HFFc6 (cell line): ENCODE results near the gene RAD51B. TPM values are rescaled to one million over a fixed set of nuclear protein-coding genes. Genes with fewer than 3 reads are reported as not detected.

ENCODE experiments used
- DNase-seq: peaks from one replicate; pipeline ENCODE4 v3.0.0-alpha.2; 2018
- H3K27ac Mint-ChIP-seq: 2 replicates; pipeline ENCODE4 v1.8.0; 2020; ENCODE audit warnings: mild to moderate bottlenecking, mixed read lengths
- H3K27me3 Mint-ChIP-seq: 2 replicates; pipeline ENCODE4 v1.8.0; 2021; ENCODE audit warnings: mild to moderate bottlenecking, moderate library complexity, mixed read lengths; ENCODE audit not compliant: insufficient read depth
- H3K36me3 Mint-ChIP-seq: 2 replicates; pipeline ENCODE4 v1.8.0; 2021; ENCODE audit warnings: low read depth, mixed read lengths
- H3K4me1 Mint-ChIP-seq: 2 replicates; pipeline ENCODE4 v1.8.0; 2020; ENCODE audit warnings: low read depth, mixed read lengths
- H3K4me3 Mint-ChIP-seq: 2 replicates; pipeline ENCODE4 v1.8.0; 2020; ENCODE audit warnings: mild to moderate bottlenecking, moderate library complexity, mixed read lengths
- H3K9me3 Mint-ChIP-seq: 2 replicates; pipeline ENCODE4 v1.8.0; 2020; ENCODE audit warnings: mild to moderate bottlenecking, mixed read lengths
- total RNA-seq, 6 experiments: library from RNA; stranded (reverse); fragmentation: NEBNext Ultra II Directional; extraction: Animal tissue kit (Norgen Biotek cat#: 25700); gene quantifications; 2 replicates in 1 of 6; 3 replicates in 5 of 6; pipeline ENCODE4 v1.2.3, GENCODE V29; 2021
- TF ChIP-seq, protein P1 (sequence below): fragments of 200-600 bp; sonication (generic); IDR thresholded peaks from 2 replicates; pipeline ENCODE4 v1.5.0; 2021; ENCODE audit warnings: antibody characterized with exemption, mild to moderate bottlenecking

RAD51B gene
- total RNA-seq, 6 experiments from 2014 or later: 7.1 to 12.4 (median 9.6) TPM

DNA sequence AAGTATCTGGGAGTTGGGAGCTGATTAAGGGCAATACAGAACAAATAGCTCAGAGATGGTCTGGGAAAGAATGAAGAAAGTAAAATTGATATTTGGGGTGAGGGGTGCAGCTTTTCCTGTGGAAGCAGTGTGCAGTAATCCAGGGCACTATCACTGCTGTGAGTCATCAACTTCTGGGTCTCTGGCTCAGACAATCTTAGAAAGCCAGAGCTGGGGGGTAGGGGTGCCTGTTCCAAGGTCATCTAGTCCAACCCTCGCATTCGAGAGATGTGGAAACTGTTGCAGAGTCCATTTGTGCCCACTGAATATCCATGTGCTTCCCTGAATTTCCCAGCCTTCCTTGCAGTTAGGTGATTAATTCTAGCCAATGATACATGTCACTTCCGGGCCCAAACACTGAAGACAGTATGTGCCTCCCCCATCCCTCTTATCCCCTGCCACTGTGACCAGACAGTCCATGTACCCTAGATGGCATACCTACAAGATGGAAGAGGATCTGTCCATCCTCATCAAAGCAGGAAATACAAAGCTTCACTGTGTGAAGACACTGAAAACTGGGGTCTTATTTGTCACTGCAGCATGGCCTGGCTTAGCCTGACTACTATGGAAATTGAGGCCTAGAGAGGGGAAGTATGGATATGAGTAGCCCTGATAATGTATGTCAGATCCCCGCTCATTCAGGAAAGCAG lies 921.4 kb downstream of the RAD51B start:
- Mint-ChIP-seq H3K27ac (no peak overlapping the region), H3K27me3 (peaks cover 9% of the 10 kb centered on the region), H3K9me3 (no peaks in the 10 kb centered on the region; the same call in 1 of the 2 replicates), H3K4me3 (no peak overlapping the region), H3K4me1 (peaks cover 14% of the 10 kb centered on the region), H3K36me3 (no peaks in the 10 kb centered on the region)
- TF ChIP-seq, protein P1, sequence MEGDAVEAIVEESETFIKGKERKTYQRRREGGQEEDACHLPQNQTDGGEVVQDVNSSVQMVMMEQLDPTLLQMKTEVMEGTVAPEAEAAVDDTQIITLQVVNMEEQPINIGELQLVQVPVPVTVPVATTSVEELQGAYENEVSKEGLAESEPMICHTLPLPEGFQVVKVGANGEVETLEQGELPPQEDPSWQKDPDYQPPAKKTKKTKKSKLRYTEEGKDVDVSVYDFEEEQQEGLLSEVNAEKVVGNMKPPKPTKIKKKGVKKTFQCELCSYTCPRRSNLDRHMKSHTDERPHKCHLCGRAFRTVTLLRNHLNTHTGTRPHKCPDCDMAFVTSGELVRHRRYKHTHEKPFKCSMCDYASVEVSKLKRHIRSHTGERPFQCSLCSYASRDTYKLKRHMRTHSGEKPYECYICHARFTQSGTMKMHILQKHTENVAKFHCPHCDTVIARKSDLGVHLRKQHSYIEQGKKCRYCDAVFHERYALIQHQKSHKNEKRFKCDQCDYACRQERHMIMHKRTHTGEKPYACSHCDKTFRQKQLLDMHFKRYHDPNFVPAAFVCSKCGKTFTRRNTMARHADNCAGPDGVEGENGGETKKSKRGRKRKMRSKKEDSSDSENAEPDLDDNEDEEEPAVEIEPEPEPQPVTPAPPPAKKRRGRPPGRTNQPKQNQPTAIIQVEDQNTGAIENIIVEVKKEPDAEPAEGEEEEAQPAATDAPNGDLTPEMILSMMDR: no peak
- no peak for DNase-seq

DNA sequence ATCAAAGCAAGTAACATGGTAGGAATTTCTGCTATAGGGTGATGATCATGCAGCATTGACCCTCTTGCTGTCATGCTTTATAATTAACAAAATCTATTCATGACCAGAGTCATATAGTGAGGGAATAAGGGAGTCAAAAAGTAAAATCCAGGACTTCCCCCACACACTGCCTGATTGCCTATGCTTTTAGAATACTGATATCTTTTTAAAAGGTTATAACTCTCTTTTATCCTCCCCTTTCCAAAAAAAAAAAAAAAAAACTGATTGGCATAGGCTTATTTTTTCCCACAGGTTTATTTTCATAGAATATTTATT lies 921.9 kb downstream of the RAD51B start:
- DNase-seq: no peak
- H3K27ac Mint-ChIP-seq: no peak overlapping the region
- H3K9me3 Mint-ChIP-seq: no peaks in the 10 kb centered on the region; the same call in 1 of the 2 replicates
- TF ChIP-seq, protein P1: no peak
- peaks cover 9% of the 10 kb centered on the region for H3K4me1 Mint-ChIP-seq
- no peak overlapping the region for H3K4me3 Mint-ChIP-seq
- no peaks in the 10 kb centered on the region for H3K36me3 Mint-ChIP-seq
- peaks cover 9% of the 10 kb centered on the region for H3K27me3 Mint-ChIP-seq

DNA sequence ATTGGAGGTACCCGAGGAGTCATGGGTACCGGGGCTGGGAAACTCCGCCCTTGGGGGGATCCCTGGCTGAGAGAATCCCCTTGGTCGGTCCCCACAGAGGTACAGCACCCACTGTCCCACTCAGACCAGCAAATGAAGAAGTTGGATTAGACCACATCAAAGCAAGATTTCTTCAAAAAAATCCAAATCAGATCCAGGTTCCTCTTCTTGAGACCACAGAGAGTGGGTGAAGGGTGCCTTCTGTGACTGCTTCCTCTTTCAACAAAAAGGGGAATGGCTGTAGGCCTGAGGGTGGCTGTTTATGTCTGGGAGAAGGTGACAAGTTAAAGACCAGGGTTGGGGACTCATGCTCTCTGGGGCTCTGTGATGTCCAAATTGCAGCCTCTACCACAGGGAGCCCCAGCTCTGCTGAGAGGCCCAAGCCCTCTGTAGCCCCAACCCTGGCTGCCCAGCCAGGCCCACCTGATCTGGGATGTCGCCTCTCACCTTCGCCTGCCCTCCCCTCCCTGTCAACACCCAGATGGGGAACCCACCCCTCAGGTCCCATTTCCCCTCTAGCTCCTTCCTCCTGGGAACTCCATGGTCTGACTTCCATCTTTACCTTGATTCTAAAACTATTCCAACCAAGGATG lies 922.4 kb downstream of the RAD51B start:
- Mint-ChIP-seq H3K9me3 (no peaks in the 10 kb centered on the region; the same call in 1 of the 2 replicates), H3K27ac (no peak overlapping the region), H3K4me1 (peaks cover 8% of the 10 kb centered on the region), H3K27me3 (peaks cover 9% of the 10 kb centered on the region), H3K4me3 (no peak overlapping the region), H3K36me3 (no peaks in the 10 kb centered on the region)
- TF ChIP-seq, protein P1: no peak
- DNase-seq: no peak

DNA sequence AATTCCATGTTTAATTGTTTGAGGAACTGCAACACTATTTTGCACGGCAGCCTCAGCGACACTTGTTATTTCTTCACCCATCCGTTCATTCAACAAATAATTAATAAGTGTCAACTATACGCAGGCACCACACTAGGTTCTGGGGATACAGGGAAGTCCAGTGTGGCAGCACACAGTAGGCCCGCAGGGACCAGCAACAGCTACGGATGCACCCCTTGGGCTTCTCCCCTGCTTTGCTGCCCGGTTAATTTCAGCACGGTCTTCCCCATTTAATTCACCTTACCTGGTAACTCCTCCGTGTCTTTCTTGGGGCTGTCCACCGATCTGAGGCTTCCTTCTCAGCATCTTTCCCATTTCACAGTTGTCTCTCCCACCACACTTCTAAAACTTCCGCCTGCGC lies 925.0 kb downstream of the RAD51B start:
- H3K4me3 Mint-ChIP-seq: no peak overlapping the region
- no peak overlapping the region for H3K27ac Mint-ChIP-seq
- H3K36me3 Mint-ChIP-seq: no peaks in the 10 kb centered on the region
- TF ChIP-seq, protein P1: no peak
- peaks cover 14% of the 10 kb centered on the region for H3K27me3 Mint-ChIP-seq
- H3K4me1 Mint-ChIP-seq: peaks cover 8% of the 10 kb centered on the region
- no peaks in the 10 kb centered on the region; the same call in 1 of the 2 replicates for H3K9me3 Mint-ChIP-seq
- no peak for DNase-seq

GRCh38 chr14:68747393-68747792 lies 927.8 kb downstream of the RAD51B start:
- DNase-seq: no peak
- no peak overlapping the region for H3K4me3 Mint-ChIP-seq
- no peaks in the 10 kb centered on the region for H3K4me1 Mint-ChIP-seq
- H3K27me3 Mint-ChIP-seq: peaks cover 14% of the 10 kb centered on the region
- no peaks in the 10 kb centered on the region for H3K36me3 Mint-ChIP-seq
- no peaks in the 10 kb centered on the region for H3K9me3 Mint-ChIP-seq
- TF ChIP-seq, protein P1: no peak
- H3K27ac Mint-ChIP-seq: no peak overlapping the region
